Left renal cortex interstitium (tissue), 4 donors: ENCODE data around the gene IFNB1. TPM values are rescaled to one million over a fixed set of nuclear protein-coding genes. Genes with fewer than 3 reads are reported as not detected.

ENCODE experiments used
- DNase-seq, 4 donors: peaks; one replicate each; pipeline ENCODE4 v3.0.0-alpha.2; 2013; ENCODE audit warnings: low read depth in 4 of 4, low spot score in 2 of 4, missing footprints in 1 of 4
- polyA plus RNA-seq, 4 donors: library from polyadenylated mRNA; unstranded; fragments of 120-200 nt; gene quantifications; one replicate each; pipeline ENCODE4 v1.2.1, GENCODE V29; 2013; ENCODE audit not compliant: insufficient read length in 4 of 4

The IFNB1 gene
- polyA plus RNA-seq = not detected

GRCh38 chr9:21077781-21078180, at the start of gene IFNB1:
IFNB1 (minus strand) TSS chr9:21077942; CDS start chr9:21077869, 73 bp downstream.
- DNase-seq = no peak

DNA sequence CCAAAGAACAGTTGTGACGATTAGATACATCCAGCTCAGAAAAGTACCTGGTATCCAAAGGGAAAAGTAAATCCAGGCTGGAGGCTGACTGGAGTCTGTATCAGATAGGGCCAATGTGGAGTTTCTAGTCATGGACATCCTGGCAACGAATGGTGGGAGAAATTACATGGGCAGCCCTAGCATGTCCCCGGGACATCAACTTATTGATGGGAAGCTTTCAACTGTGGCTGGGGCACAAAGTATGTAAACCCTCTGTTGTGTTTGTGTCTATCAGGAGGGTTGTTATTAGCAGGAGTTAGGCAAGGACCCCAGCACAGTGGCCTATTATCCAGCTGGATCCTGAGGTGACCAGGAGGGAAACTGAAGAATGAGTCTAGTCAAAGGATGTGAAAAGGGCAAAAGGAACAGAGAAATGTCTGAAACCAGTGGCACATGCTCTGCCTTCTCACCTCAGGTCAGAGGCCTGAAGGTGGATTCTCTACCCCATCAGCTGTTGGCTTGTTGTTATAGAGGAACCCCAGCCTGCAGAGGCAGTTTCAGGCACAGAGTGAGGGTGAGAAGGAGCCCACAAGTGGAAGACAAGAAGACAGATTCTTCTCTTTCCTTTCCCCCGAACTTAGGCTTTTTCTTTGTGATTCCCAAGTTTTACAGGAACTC, 44.0 kb upstream of the IFNB1 start:
- DNase-seq = no peak

- no peak for DNase-seq
Observed at GRCh38 chr9:21121079-21121478, 43.3 kb upstream of the IFNB1 start.

- no peak for DNase-seq
Observed at GRCh38 chr9:21119093-21119770, 41.5 kb upstream of the IFNB1 start.

DNA sequence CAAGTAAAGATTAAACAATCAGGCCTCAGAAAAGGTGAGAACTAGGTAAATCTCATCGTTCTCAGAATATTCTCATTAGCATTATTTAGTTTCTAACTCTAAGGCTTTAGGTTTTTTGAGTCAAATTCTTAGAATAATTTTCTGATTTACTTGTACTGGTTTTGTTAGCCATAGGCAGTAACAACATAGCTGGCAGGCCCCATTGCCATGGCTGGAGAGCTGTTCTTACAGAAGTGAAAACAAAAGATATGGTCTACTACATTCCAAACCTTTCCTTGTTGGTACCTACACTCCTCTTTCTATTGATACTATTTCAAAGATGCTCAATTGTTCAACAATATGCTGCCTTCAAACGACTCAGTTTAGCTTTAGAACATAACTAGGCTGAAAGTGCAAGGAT, 36.6 kb upstream of the IFNB1 start:
- no peak for DNase-seq

DNA sequence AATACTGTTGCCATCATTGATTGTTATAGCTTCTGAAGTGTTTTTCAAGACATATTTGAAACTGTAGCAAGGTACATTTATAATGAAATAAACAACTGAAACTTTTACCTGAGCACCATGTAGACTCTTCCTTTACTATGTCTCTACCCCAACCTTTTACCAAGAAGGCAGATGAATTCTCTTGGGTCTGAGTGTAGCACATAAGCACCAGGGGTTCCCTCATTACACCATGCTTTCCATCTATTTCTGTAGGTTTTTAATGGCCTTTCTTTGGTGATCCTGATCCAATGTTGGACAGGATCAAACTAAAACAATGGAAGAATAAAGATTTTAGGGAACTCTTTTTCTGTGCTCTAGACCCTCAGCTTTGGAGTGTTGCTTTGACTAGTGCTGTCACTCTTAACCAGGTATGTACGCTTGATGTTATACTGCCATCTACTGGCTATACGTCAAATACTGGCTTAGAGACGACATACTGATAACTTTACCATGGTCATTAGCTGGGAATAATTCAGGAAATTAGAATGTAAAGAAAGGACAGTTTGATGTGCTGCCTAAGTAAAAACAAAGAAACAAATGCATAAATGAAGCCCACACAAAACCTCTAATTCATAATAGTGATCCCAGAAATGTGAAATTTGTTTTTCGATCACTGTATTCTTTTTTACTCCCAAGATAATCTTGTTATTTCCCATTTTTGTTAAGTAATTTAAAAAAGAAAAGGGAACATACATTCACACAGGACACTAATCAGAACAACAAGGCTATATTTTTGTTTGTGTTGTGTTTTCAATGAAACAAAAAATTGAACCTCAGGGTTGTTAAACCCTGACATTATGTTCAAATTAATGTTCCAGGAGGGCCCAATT, 33.2 kb upstream of the IFNB1 start:
- DNase-seq = peak; percentile 29 to 68 (median 40)

DNA sequence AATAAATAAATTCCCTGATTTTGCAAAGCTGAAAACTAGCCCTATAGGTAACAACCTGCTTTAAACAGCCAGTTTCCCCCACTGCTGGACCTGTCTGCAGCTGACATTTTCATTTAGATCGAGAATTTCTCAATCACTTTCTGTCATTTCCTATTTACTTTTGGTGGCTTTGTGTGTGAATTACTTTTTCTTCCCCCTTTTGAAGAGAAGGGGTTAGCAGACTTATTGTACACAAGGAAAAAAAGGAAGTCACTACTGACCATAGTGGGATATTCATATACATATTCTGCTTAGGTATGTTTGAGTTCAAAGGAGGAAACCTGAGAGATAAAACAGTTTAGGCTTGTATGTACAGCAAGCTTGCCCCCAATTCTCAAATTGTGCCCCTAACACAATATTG, 27.0 kb upstream of the IFNB1 start:
- DNase-seq = no peak

GRCh38 chr9:21102305-21102704, 24.6 kb upstream of the IFNB1 start:
- no peak for DNase-seq

DNA sequence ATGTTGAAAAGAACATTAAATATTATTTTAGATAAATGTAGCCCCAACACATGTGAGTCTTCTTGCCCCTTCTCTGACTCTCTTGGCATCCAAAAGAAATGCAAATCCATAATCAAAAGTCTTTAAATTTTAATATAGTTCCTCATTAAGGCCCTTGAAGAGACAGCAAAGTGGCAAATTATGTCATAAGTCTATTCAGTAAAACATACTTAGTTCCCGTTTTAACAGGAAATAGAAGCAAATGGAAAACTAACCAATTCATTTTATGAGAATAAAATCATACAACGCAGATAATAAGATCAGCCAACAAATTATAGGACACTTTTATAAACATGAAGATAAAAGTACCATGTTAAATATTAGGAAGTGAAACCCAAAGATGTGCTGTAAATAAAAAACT, 20.1 kb upstream of the IFNB1 start:
- DNase-seq = no peak

- no peak for DNase-seq
Observed at GRCh38 chr9:21096901-21097255, 19.1 kb upstream of the IFNB1 start.

- DNase-seq = no peak
Observed at GRCh38 chr9:21096172-21096900, 18.6 kb upstream of the IFNB1 start.

DNA sequence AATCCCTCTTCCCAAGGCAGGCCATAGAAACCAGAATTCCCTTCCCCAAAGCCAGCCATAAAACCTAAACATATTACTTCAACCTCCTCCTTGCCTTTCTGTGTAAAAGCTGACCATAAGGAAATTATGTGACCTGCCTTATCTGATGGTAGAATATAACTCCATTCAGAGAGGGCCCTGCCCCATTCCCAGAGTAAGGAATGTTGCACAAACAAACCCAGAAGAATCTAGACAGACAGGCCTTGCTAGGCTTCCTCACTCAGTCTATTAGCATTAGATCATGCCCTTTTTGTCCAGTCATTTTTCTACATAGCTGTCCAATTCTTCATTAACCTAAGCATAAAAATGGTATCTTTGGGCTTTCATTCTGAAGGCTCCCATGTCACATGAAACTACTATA, 17.8 kb upstream of the IFNB1 start:
- no peak for DNase-seq

DNA sequence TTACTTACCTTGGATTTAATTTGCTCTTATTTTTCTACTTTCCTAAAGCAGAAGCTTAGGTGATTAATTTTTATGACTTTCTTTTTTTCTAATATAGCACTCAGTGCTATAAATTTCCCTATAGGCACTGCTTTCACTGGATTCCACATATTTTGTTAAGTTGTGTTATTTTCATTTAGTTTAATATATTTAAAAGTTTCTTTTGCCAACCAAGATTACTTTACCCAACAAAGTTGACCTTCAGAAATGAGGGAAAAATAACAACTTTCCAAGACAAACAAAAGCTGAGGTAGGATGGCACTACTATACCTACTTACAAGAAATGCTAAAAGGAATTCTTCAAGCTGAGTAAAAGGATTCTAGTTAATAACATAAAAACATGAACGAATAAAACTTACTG, 8.8 kb upstream of the IFNB1 start:
- no peak for DNase-seq

- no peak for DNase-seq
Observed at GRCh38 chr9:21085005-21085404, 7.3 kb upstream of the IFNB1 start.

DNA sequence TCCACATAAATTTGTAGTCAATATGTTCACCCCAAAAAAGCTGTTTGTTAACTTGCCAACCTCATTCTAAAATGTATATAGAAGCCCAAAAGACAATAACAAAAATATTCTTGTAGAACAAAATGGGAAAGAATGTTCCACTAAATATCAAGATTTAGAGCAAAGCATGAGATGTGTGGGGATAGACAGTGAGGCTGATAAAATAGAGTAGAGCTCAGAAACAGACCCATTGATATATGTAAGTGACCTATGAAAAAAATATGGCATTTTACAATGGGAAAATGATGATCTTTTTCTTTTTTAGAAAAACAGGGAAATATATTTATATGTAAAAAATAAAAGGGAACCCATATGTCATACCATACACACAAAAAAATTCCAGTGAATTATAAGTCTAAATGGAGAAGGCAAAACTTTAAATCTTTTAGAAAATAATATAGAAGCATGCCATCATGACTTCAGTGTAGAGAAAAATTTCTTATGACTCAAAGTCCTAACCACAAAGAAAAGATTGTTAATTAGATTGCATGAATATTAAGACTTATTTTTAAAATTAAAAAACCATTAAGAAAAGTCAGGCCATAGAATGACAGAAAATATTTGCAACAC, 6.6 kb upstream of the IFNB1 start:
- no peak for DNase-seq

DNA sequence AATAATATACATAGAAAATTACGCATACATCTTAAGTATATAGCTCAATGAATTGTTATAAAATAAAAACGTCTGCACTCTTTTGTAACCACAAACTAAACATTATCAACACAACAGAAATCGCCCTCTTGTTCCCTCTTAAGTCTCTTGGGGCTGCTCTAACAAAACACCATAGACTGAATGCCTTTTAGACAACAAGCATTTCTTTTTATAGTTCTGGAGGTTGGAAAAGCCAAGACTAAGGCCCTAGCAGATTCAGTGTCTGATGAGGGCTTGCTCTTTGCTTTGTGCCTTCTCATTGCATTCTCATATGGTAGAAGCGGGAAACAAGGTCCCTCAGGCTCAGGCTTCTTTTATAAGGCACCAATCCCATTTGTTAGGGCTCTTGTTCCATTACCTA, 4.9 kb upstream of the IFNB1 start:
- DNase-seq = no peak

- DNase-seq = no peak
Observed at GRCh38 chr9:21081999-21082398, 4.3 kb upstream of the IFNB1 start.

- DNase-seq = no peak
Observed at GRCh38 chr9:21081451-21081850, 3.7 kb upstream of the IFNB1 start.

DNA sequence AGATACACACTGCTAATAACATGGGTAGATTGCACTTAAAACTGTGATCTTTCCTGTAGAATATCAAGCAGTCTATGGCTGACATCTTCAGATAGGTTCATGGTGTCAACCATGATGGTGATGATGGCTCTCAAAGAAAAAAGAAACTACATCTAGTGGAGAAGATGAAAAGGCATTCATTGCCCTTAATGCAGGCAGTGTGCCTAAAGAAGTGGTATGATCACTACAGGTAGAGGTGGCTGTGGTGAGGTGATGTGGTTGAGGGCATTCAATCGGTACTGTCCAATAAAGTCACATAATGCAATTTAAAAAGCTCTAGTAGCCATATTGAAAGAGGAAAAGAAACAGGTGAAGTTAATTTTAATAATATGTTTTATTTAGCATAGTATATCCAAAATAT, 3.1 kb upstream of the IFNB1 start:
- DNase-seq = no peak

DNA sequence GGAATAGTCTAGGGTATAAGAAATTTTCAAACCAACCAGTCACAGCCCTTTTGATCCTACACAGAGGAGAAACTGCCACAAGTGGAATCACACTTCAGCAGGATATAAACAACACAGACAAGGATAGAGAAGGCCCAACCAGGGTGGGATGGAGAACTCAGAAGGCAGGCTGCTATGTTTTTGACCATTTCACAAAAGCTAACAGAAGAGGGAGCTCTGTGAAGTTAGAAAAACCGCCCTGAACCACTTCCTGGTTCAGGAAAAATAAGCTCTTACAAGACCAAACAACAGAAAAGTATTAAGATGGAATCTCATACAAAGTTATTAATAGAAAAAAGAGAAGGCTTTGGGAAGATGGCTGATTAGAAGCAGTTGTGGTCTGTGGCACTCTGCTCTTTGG, 960 bp upstream of the IFNB1 start:
- DNase-seq = no peak

- no peak for DNase-seq
Observed at GRCh38 chr9:21075484-21075883, 2.3 kb downstream of the IFNB1 start.
